ENCODE results near the gene BMPR1A.
"Not testable (repeated sequence)": the region's sequence is repeated elsewhere in the genome, so short reads cannot be mapped to it uniquely, and the experiment has no call there.

Gene BMPR1A

GRCh38 chr10:86898511-86898910 lies 142.1 kb downstream of the BMPR1A start:
- no peak for DNase-seq

- no peak for DNase-seq
These were observed 142.7 kb downstream of the BMPR1A start for GRCh38 chr10:86899132-86899531.

GRCh38 chr10:86899670-86900276 lies 143.4 kb downstream of the BMPR1A start:
- DNase-seq, result peak; percentile 2

- DNase-seq, result no peak
These were observed 144.5 kb downstream of the BMPR1A start for GRCh38 chr10:86900955-86901354.

GRCh38 chr10:86904600-86904999 lies 148.2 kb downstream of the BMPR1A start:
- no peak for DNase-seq

- no peak for DNase-seq
These were observed 149.0 kb downstream of the BMPR1A start for GRCh38 chr10:86905429-86905828.

- no peak for DNase-seq
These were observed 158.3 kb downstream of the BMPR1A start for GRCh38 chr10:86914734-86915133.

GRCh38 chr10:86918022-86918471 lies 161.6 kb downstream of the BMPR1A start:
- DNase-seq, result no peak

GRCh38 chr10:86922553-86922961 lies 166.1 kb downstream of the BMPR1A start:
- no peak for DNase-seq

- no peak for DNase-seq
These were observed 173.3 kb downstream of the BMPR1A start for GRCh38 chr10:86929468-86930380.

GRCh38 chr10:86931872-86932271 lies 175.5 kb downstream of the BMPR1A start:
- no peak for DNase-seq

GRCh38 chr10:86932674-86933073 lies 176.3 kb downstream of the BMPR1A start:
- no peak for DNase-seq

- not testable (repeated sequence) for DNase-seq
These were observed 177.8 kb downstream of the BMPR1A start for GRCh38 chr10:86934162-86934711.

- no peak for DNase-seq
These were observed 180.5 kb downstream of the BMPR1A start for GRCh38 chr10:86936661-86937501.

GRCh38 chr10:86937502-86938154 lies 181.2 kb downstream of the BMPR1A start:
- no peak for DNase-seq

- DNase-seq, result no peak
These were observed 181.8 kb downstream of the BMPR1A start for GRCh38 chr10:86938260-86938659.

GRCh38 chr10:86940076-86940475 lies 183.7 kb downstream of the BMPR1A start:
- not testable (repeated sequence) for DNase-seq

- DNase-seq, result no peak
These were observed 184.3 kb downstream of the BMPR1A start for GRCh38 chr10:86940677-86941076.

GRCh38 chr10:86941426-86941825 lies 185.0 kb downstream of the BMPR1A start:
- DNase-seq, result no peak

- no peak for DNase-seq
These were observed 185.6 kb downstream of the BMPR1A start for GRCh38 chr10:86941991-86942421.

GRCh38 chr10:86942441-86943315 lies 186.3 kb downstream of the BMPR1A start:
- DNase-seq, result no peak
